Endothelial cell of hepatic sinusoid (primary cell): ENCODE results near the gene PIEZO1.

Experiments
- in situ Hi-C: cut with HindIII; loops from 2 replicates; pipeline ENCODE4 v1.10.0; 2017; ENCODE audit warnings: low sequenced_read_pairs

The PIEZO1 gene

DNA sequence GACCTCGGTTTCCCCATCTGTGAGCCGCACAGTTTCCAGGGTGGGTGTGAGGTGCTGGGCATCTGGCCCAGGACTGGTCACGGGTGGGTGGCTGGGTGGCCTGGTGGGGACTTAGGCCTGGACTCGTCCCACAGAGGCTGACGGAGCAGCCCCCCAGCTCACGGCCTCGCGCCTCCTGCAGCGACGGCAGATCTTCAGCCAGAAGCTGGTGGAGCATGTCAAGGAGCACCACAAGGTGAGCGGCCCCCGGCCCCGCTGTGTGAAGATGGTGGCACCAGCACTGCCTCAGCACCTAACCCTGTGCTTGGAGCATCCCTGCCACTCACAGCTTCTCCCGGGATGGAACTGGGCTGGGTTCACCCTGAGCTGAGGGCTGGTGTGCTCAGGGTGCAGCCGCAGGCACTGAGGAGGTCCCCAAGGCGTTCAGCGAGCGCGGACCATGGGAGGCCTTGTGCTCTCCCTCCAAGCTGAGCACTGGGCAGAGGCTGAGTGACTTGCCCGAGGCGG lies 20.9 kb upstream of the PIEZO1 start:
- in situ Hi-C loops: no loop called here

DNA sequence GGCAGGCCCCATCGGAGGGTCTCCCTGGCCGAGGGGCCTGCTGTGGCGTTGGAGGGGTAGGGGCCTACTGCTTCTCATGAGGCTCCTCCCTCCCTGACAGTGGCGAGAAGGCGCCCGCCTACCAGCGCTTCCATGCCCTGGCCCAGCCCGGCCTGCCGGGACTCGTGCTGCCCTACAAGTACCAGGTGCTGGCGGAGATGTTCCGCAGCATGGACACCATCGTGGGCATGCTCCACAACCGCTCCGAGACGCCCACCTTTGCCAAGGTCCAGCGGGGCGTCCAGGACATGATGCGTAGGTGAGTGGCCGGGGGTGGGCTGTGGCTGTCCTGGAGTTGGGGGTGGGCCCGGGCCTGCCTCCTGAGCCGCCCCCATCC lies 20.3 kb upstream of the PIEZO1 start:
- in situ Hi-C loops: no loop called here

DNA sequence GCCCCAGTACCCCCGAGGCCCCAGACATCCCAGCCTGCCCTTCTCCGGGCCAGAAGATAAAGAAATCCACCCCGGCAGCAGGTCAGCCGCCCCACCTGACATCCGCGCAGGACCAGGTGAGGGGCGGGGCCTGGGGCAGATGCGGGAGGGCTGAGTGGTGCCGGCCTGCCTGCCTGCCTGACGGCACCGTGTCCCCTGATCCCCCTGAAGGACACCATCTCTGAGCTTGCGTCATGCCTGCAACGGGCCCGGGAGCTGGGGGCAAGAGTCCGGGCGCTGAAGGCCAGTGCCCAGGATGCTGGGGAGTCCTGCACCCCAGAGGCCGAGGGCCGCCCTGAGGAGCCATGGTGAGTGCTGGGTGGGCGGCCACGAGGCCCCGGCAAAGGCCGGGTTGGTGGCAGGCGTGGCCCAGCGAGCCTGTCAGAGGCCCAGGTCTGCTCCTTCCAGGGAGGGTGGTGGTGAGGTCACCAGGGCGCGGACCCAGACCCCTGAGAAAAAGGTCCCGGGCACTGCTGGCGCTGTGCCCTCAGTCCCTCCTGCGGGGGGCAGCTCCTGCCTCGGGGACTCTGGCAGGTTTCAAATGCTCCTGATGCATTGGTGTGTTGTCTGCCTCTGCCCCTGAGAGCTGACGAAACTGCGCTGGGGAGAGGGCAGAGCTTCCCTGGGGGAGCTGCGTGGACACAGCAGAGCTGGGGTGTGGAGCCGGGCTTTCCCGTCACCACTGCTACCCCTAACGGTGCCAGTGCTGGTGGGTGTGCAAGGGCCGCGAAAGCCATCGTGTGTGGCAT lies 19.7 kb upstream of the PIEZO1 start:
- in situ Hi-C loops: no loop called here

- in situ Hi-C loops: no loop called here
These were observed 19.1 kb upstream of the PIEZO1 start for GRCh38 chr16:88804173-88804551.

- in situ Hi-C loops: no loop called here
These were observed 18.4 kb upstream of the PIEZO1 start, which contains the start of gene CDT1 for GRCh38 chr16:88803264-88803987. TSS of gene CDT1 (plus strand) at chr16:88803789. CDS start at chr16:88803832, 43 bp downstream.

DNA sequence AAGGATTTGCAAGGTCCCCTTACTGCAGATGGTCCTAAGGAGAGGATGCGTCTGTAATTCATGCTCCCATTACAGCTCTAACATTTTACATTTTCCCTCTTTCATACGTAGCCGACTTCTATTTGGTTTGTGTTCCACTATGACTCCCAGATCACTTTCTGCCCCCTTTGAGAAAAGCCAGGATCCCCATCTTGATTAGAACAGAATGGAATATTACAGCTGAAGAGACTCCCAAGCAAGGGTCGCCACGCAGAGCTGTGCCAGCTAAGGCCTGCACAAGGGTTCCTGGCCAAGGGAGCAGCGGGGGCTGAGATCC lies 15.2 kb upstream of the PIEZO1 start:
- in situ Hi-C loops: no loop called here

DNA sequence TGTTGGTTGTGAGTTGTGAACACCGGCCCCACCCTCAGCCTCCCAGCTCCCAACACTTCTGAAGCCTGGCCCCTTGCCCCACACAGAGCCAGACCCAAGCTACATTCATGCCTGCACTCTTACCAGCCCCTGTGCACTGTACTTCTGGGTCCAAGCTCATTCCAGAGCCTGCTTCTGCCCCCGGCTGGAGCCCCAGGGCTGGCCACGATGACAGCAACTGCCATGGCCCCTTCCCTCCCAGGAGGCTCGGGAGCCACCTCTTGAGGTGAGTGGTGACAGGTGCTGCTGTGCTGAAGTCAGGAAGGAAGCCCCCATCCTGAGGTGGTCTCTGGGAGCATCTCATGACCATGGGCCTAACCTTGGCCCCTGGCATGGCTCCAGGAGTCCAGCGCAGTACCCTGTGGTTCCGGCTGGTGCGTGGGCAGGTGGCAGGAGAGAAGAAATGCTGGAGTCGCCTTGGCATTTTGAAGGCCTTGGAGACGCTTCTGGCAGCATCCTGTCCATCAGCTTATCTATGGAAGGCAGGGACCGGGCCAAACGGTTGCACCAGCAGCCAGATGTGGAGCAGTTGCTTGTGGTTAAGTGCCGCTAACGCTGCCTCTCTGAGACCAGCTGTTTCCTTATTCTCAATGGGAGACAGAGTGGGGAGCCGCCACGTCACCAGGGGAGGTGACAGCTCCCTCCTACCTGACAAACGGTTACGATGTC lies 14.7 kb upstream of the PIEZO1 start:
- in situ Hi-C loops: no loop called here

GRCh38 chr16:88798772-88799455 lies 13.9 kb upstream of the PIEZO1 start:
- in situ Hi-C loops: no loop called here

GRCh38 chr16:88798073-88798472 lies 13.1 kb upstream of the PIEZO1 start:
- in situ Hi-C loops: no loop called here

- in situ Hi-C loops: no loop called here
These were observed 11.3 kb upstream of the PIEZO1 start for GRCh38 chr16:88796278-88796677.

DNA sequence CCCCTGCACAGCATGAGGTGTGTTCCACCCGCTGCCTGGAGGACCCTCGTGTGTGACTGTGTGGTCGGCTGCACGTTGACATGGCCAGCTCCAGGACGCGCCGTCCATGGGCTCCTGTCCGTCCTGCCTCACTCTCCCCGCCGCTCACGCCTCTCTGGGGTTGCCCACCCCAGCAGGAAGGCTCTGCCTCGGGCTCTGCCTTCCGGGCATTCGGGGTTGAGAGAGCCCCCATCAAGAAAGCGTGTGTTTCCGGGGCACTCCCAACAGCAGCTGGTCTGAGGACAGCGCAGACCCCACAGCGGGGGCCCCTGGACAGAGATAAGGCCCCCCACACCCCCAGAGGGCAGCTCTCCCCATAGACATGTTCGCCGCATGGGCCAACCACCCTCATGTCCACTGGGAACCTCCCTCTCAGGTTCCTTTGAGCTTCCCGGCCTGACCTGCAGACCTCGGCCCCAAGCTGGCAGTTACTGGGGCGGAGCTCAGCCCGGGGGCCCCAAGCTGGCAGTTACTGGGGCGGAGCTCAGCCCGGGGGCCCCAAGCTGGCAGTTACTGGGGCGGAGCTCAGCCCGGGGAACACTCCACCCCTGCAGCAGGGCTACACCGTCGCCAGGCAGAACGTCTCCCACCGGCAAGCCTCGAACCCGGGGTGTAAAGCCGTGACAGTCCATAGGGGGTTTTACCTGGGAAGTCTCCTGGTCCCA lies 8.4 kb upstream of the PIEZO1 start:
- in situ Hi-C loops: no loop called here

DNA sequence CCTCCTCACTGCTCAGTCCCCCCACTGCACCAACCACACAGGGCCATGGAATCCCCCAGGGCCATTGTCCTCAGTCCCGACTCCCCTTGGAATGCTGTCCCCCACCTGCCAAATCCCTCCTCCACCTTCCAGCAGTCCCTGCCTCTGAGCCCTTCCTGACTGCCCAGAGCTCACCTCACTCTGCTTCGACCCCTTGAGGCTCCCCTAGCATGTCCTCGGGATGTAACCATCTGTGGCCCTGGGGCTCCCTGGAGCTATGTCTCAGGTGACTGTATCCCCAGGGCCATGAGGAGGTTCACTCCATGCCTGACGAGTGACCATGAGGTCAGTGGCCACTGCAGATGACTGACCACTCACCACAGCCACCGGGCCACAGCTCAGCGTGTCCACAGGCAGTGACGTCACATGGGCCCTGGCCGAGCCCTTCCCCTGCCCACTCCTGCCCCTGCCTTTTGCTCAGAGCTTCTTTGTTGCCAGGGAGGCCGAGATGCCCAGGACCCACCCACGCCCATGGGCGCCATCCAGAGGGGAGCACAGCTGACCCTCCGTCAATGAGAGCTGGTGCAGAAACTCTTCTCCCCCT lies 7.7 kb upstream of the PIEZO1 start:
- in situ Hi-C loops: no loop called here

- in situ Hi-C loops: no loop called here
These were observed 7.1 kb upstream of the PIEZO1 start for GRCh38 chr16:88792078-88792550.

- in situ Hi-C loops: no loop called here
These were observed 5.5 kb upstream of the PIEZO1 start for GRCh38 chr16:88790312-88791211.

- in situ Hi-C loops: loop anchor here (5.0 to 10.0 kb wide), 2 partner anchors 112 to 425 kb away; partner anchors contain the start of gene ZNF778
These were observed 4.6 kb upstream of the PIEZO1 start for GRCh38 chr16:88789594-88789993.

GRCh38 chr16:88788749-88789148 lies 3.7 kb upstream of the PIEZO1 start:
- in situ Hi-C loops: loop anchor here (5.0 to 10.0 kb wide), 2 partner anchors 111 to 426 kb away; partner anchors contain the start of gene ZNF778

DNA sequence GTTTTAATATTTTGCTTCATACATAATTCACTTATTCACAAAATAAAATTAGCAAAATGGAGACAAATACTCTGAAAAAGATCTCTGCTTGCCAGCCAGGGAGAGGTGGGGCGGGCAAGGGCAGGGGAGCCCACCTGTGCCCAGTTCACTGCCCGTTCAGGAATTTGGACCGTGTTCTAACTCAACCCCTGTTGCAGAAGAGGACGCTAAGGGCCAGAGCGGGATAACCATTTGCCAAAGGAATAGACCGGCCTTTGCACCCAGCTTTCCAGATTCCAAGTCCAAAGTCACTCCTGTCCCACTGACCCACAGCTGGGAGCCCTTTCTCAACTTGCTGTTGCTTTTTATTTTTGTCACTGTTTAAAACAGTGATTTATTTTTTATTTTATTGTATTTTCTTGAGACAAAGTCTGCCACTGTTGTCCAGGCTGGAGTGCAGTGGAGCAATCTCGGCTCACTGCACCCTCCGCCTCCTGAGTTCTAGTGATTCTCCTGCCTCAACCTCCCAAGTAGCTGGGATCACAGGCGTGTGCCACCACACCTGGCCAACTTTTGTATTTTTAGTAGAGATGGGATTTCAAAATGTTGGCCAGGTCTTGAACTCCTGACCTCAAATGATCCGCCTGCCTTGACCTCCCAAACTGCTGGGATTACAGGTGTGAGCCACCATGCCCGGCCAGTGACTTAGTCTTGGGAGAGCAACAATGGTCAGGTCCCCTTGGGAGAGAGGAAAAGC lies 2.7 kb upstream of the PIEZO1 start:
- in situ Hi-C loops: loop anchor here (5.0 to 10.0 kb wide), 2 partner anchors 110 to 427 kb away; partner anchors contain the start of gene ZNF778

- in situ Hi-C loops: loop anchor here (5.0 to 10.0 kb wide), 2 partner anchors 107 to 430 kb away; partner anchors contain the start of gene ZNF778
These were observed 239 bp downstream of the PIEZO1 start for GRCh38 chr16:88784856-88785105.
